Measurements from ENCODE around the gene TMEM45A.
"Not testable (repeated sequence)": the region's sequence is repeated elsewhere in the genome, so short reads cannot be mapped to it uniquely, and the experiment has no call there.

Gene TMEM45A

DNA sequence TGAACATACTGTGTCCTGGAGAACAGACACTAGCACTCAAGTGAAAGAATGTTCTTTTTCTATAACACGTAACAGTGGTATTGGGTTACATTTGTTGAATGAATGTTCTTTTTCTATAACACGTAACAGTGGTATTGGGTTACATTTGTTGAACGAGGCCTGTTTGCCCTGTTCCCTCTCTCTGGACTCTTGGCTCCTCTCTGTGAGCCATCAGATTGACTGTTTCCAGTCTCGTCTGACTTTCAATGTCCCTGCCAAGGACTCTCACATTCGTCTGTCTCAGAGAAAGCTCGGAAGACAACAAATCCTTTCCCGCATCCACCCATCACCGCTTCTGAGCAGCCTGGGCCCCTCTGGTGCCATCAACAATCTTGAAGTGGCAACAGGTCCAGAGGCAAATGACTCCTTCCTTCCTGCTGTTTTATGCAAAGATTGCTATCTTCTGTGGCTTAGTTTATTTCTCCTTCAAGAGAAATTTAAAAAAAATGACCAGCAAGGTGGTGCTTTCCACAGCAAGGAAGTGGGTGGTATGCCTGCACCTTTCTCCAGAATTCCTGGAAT lies 8.0 kb downstream of the TMEM45A start:
- Histone ChIP-seq H3K9me3 (ENCODE audit: control extremely low read depth in 1 of 5, control insufficient read depth in 4 of 5, insufficient read depth in 2 of 5, low read depth in 1 of 5, low read length in 4 of 5) (no peaks in the 10 kb centered on the region), H3K27me3 (replicated peaks in 2 of 5; ENCODE audit: control insufficient read depth in 4 of 5, insufficient read depth in 5 of 5, low read length in 4 of 5) (no peaks in the 10 kb centered on the region), H3K36me3 (ENCODE audit: control insufficient read depth in 4 of 4, insufficient read depth in 4 of 4, low read length in 3 of 4) (no peaks in the 10 kb centered on the region), H3K27ac (ENCODE audit: insufficient read depth in 1 of 2, low read depth in 1 of 2, low read length in 2 of 2, poor library complexity in 1 of 2, severe bottlenecking in 2 of 2) (no peak overlapping the region), H3K4me1 (ENCODE audit: control extremely low read depth in 1 of 4, control insufficient read depth in 4 of 4, insufficient read depth in 4 of 4, low read length in 3 of 4) (peaks cover 0 to 14% (median 5%) of the 10 kb centered on the region in 4 experiments), H3K4me3 (ENCODE audit: control insufficient read depth in 1 of 7, extremely low read depth in 1 of 7, insufficient read depth in 4 of 7, low read depth in 2 of 7, low read length in 6 of 7) (no peak overlapping the region)
- DNase-seq: peak in 2 of 3 donors; percentile 17 to 38
- 82% methylated on average over 8 of the region's 8 CpGs for WGBS (ENCODE audit: insufficient coverage)
- CTCF ChIA-PET: no interaction called here
- POLR2A ChIA-PET: no interaction called here

- H3K27ac ChIP-seq (ENCODE audit: insufficient read depth in 1 of 2, low read depth in 1 of 2, low read length in 2 of 2, poor library complexity in 1 of 2, severe bottlenecking in 2 of 2): no peak overlapping the region
- ChIA-PET CTCF (no interaction called here), POLR2A (no interaction called here)
- no peaks in the 10 kb centered on the region for H3K36me3 ChIP-seq (ENCODE audit: control insufficient read depth in 4 of 4, insufficient read depth in 4 of 4, low read length in 3 of 4)
- H3K4me3 ChIP-seq (ENCODE audit: control insufficient read depth in 1 of 7, extremely low read depth in 1 of 7, insufficient read depth in 4 of 7, low read depth in 2 of 7, low read length in 6 of 7): no peak overlapping the region
- peaks cover 0 to 2% (median 0%) of the 10 kb centered on the region in 5 experiments for H3K9me3 ChIP-seq (ENCODE audit: control extremely low read depth in 1 of 5, control insufficient read depth in 4 of 5, insufficient read depth in 2 of 5, low read depth in 1 of 5, low read length in 4 of 5)
- WGBS (ENCODE audit: insufficient coverage): no CpG with 5 or more reads among the region's 1 CpG
- DNase-seq: no peak
- H3K27me3 ChIP-seq (replicated peaks in 2 of 5; ENCODE audit: control insufficient read depth in 4 of 5, insufficient read depth in 5 of 5, low read length in 4 of 5): no peaks in the 10 kb centered on the region
- peaks cover 0 to 9% (median 6%) of the 10 kb centered on the region in 4 experiments for H3K4me1 ChIP-seq (ENCODE audit: control extremely low read depth in 1 of 4, control insufficient read depth in 4 of 4, insufficient read depth in 4 of 4, low read length in 3 of 4)
These were observed 11.0 kb downstream of the TMEM45A start for GRCh38 chr3:100503448-100503847.

GRCh38 chr3:100506355-100506754 lies 13.9 kb downstream of the TMEM45A start:
- WGBS (ENCODE audit: insufficient coverage): 100% methylated on average over 2 of the region's 2 CpGs
- Histone ChIP-seq H3K9me3 (ENCODE audit: control extremely low read depth in 1 of 5, control insufficient read depth in 4 of 5, insufficient read depth in 2 of 5, low read depth in 1 of 5, low read length in 4 of 5) (peaks cover 0 to 2% (median 0%) of the 10 kb centered on the region in 5 experiments), H3K27ac (ENCODE audit: insufficient read depth in 1 of 2, low read depth in 1 of 2, low read length in 2 of 2, poor library complexity in 1 of 2, severe bottlenecking in 2 of 2) (no peak overlapping the region), H3K4me3 (ENCODE audit: control insufficient read depth in 1 of 7, extremely low read depth in 1 of 7, insufficient read depth in 4 of 7, low read depth in 2 of 7, low read length in 6 of 7) (no peak overlapping the region), H3K27me3 (replicated peaks in 2 of 5; ENCODE audit: control insufficient read depth in 4 of 5, insufficient read depth in 5 of 5, low read length in 4 of 5) (no peaks in the 10 kb centered on the region), H3K36me3 (ENCODE audit: control insufficient read depth in 4 of 4, insufficient read depth in 4 of 4, low read length in 3 of 4) (no peaks in the 10 kb centered on the region), H3K4me1 (ENCODE audit: control extremely low read depth in 1 of 4, control insufficient read depth in 4 of 4, insufficient read depth in 4 of 4, low read length in 3 of 4) (peaks cover 0 to 6% (median 4%) of the 10 kb centered on the region in 4 experiments)
- ChIA-PET POLR2A (no interaction called here), CTCF (no interaction called here)
- DNase-seq: peak in 2 of 3 donors; percentile 39 to 51

DNA sequence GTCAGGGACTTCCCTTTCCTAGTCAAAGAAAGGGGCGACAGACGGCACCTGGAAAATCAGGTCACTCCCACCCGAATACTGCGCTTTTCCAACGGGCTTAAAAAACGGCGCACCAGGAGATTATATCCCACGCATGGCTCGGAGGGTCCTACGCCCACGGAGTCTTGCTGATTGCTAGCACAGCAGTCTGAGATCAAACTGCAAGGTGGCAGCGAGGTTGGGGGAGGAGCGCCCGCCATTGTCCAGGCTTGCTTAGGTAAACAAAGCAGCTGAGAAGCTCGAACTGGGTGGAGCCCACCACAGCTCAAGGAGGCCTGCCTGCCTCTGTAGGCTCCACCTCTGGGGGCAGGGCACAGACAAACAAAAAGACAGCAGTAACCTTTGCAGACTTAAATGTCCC lies 17.4 kb downstream of the TMEM45A start:
- DNase-seq; POLR2A ChIA-PET; CTCF ChIA-PET; H3K4me1 ChIP-seq (ENCODE audit: control extremely low read depth in 1 of 4, control insufficient read depth in 4 of 4, insufficient read depth in 4 of 4, low read length in 3 of 4); H3K27ac ChIP-seq (ENCODE audit: insufficient read depth in 1 of 2, low read depth in 1 of 2, low read length in 2 of 2, poor library complexity in 1 of 2, severe bottlenecking in 2 of 2); H3K9me3 ChIP-seq (ENCODE audit: control extremely low read depth in 1 of 5, control insufficient read depth in 4 of 5, insufficient read depth in 2 of 5, low read depth in 1 of 5, low read length in 4 of 5); H3K4me3 ChIP-seq (ENCODE audit: control insufficient read depth in 1 of 7, extremely low read depth in 1 of 7, insufficient read depth in 4 of 7, low read depth in 2 of 7, low read length in 6 of 7); H3K36me3 ChIP-seq (ENCODE audit: control insufficient read depth in 4 of 4, insufficient read depth in 4 of 4, low read length in 3 of 4); H3K27me3 ChIP-seq (replicated peaks in 2 of 5; ENCODE audit: control insufficient read depth in 4 of 5, insufficient read depth in 5 of 5, low read length in 4 of 5): not testable (repeated sequence)
- WGBS (ENCODE audit: insufficient coverage): 100% methylated on average over 3 of the region's 15 CpGs

DNA sequence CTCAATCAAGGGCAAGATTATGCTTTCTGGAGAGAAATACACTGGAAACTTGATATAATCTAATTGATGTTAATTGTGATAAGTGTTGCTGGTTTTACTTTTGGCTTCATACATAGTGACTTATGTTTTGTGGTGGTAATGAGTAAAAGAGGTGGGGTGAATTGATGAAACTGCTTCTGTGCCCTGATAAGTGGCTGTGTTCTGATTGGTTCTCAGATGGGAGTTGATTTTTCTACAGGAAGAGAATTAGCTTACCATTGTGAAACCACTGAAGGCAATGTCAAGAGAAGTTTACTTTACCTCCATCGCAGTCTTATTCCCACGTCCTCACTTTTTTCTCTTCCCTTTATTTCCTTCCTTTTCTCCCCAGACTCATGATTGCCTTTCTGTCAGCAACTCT lies 23.8 kb downstream of the TMEM45A start:
- no CpG with 5 or more reads among the region's 2 CpGs for WGBS (ENCODE audit: insufficient coverage)
- Histone ChIP-seq H3K4me3 (ENCODE audit: control insufficient read depth in 1 of 7, extremely low read depth in 1 of 7, insufficient read depth in 4 of 7, low read depth in 2 of 7, low read length in 6 of 7) (no peak overlapping the region), H3K9me3 (ENCODE audit: control extremely low read depth in 1 of 5, control insufficient read depth in 4 of 5, insufficient read depth in 2 of 5, low read depth in 1 of 5, low read length in 4 of 5) (no peaks in the 10 kb centered on the region), H3K27ac (ENCODE audit: insufficient read depth in 1 of 2, low read depth in 1 of 2, low read length in 2 of 2, poor library complexity in 1 of 2, severe bottlenecking in 2 of 2) (no peak overlapping the region), H3K27me3 (replicated peaks in 2 of 5; ENCODE audit: control insufficient read depth in 4 of 5, insufficient read depth in 5 of 5, low read length in 4 of 5) (no peaks in the 10 kb centered on the region), H3K36me3 (ENCODE audit: control insufficient read depth in 4 of 4, insufficient read depth in 4 of 4, low read length in 3 of 4) (no peaks in the 10 kb centered on the region), H3K4me1 (ENCODE audit: control extremely low read depth in 1 of 4, control insufficient read depth in 4 of 4, insufficient read depth in 4 of 4, low read length in 3 of 4) (no peaks in the 10 kb centered on the region)
- peak in 1 of 3 donors; percentile 1 for DNase-seq
- ChIA-PET CTCF (no interaction called here), POLR2A (no interaction called here)

DNA sequence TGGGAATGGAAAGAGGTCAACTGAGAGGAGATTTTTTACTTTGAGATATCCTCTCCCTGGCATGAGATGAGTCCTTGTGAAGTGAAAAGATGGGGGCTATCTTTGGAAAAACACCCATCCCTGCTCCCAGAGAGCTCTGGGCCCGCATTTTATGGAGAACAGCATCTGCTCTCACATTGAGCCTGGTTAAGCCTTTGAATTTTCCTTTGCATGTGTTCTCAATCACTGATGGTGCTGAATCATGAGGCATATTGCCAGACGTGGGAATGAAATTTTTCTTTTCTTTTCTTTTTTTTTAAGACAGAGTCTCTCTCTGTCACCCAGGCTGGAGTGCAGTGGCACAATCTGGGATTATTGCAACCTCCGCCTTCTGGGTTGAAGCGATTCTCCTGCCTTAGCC lies 24.4 kb downstream of the TMEM45A start:
- no peak overlapping the region for H3K4me3 ChIP-seq (ENCODE audit: control insufficient read depth in 1 of 7, extremely low read depth in 1 of 7, insufficient read depth in 4 of 7, low read depth in 2 of 7, low read length in 6 of 7)
- 100% methylated on average over 3 of the region's 4 CpGs for WGBS (ENCODE audit: insufficient coverage)
- no peak overlapping the region for H3K27ac ChIP-seq (ENCODE audit: insufficient read depth in 1 of 2, low read depth in 1 of 2, low read length in 2 of 2, poor library complexity in 1 of 2, severe bottlenecking in 2 of 2)
- no peaks in the 10 kb centered on the region for H3K4me1 ChIP-seq (ENCODE audit: control extremely low read depth in 1 of 4, control insufficient read depth in 4 of 4, insufficient read depth in 4 of 4, low read length in 3 of 4)
- no peaks in the 10 kb centered on the region for H3K27me3 ChIP-seq (replicated peaks in 2 of 5; ENCODE audit: control insufficient read depth in 4 of 5, insufficient read depth in 5 of 5, low read length in 4 of 5)
- ChIA-PET POLR2A (no interaction called here), CTCF (no interaction called here)
- no peaks in the 10 kb centered on the region for H3K36me3 ChIP-seq (ENCODE audit: control insufficient read depth in 4 of 4, insufficient read depth in 4 of 4, low read length in 3 of 4)
- H3K9me3 ChIP-seq (ENCODE audit: control extremely low read depth in 1 of 5, control insufficient read depth in 4 of 5, insufficient read depth in 2 of 5, low read depth in 1 of 5, low read length in 4 of 5): no peaks in the 10 kb centered on the region
- DNase-seq: no peak

DNA sequence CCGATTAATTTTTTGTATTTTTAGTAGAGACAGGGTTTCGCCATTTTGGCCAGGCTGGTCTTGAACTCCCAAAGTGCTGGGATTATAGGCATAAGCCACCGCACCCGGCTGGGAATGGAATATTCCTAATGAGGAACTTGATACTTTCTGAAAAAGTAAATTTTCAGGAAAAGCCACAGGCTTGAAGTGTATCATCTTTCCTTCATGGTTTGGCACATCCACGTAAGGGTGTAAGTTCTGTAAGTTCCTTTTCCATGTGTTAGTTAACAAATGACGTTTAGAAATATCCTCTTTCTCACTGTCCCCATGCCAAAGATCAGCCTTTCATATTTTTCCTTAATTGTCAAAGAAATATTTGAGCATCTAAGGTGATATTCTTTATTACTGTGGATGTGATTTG lies 24.9 kb downstream of the TMEM45A start:
- DNase-seq: no peak
- H3K27ac ChIP-seq (ENCODE audit: insufficient read depth in 1 of 2, low read depth in 1 of 2, low read length in 2 of 2, poor library complexity in 1 of 2, severe bottlenecking in 2 of 2): no peak overlapping the region
- 100% methylated on average over 4 of the region's 6 CpGs for WGBS (ENCODE audit: insufficient coverage)
- H3K36me3 ChIP-seq (ENCODE audit: control insufficient read depth in 4 of 4, insufficient read depth in 4 of 4, low read length in 3 of 4): no peaks in the 10 kb centered on the region
- H3K27me3 ChIP-seq (replicated peaks in 2 of 5; ENCODE audit: control insufficient read depth in 4 of 5, insufficient read depth in 5 of 5, low read length in 4 of 5): no peaks in the 10 kb centered on the region
- no peak overlapping the region for H3K4me3 ChIP-seq (ENCODE audit: control insufficient read depth in 1 of 7, extremely low read depth in 1 of 7, insufficient read depth in 4 of 7, low read depth in 2 of 7, low read length in 6 of 7)
- POLR2A ChIA-PET: no interaction called here
- H3K4me1 ChIP-seq (ENCODE audit: control extremely low read depth in 1 of 4, control insufficient read depth in 4 of 4, insufficient read depth in 4 of 4, low read length in 3 of 4): no peaks in the 10 kb centered on the region
- CTCF ChIA-PET: no interaction called here
- no peaks in the 10 kb centered on the region for H3K9me3 ChIP-seq (ENCODE audit: control extremely low read depth in 1 of 5, control insufficient read depth in 4 of 5, insufficient read depth in 2 of 5, low read depth in 1 of 5, low read length in 4 of 5)

All from common myeloid progenitor, CD34-positive (primary cell).